Cardiac muscle cell (in vitro differentiated cells and primary cell): ENCODE measurements around the gene CSF1R. TPM values are rescaled to one million over a fixed set of nuclear protein-coding genes. Genes with fewer than 3 reads are reported as not detected.
A peak's percentile ranks its signal among the peaks of the same experiment; 100 is the strongest.
"Not testable (repeated sequence)": the region's sequence is repeated elsewhere in the genome, so short reads cannot be mapped to it uniquely, and the experiment has no call there.

ENCODE experiments used
- DNase-seq, 2 donors: peaks; one replicate each; pipeline versions ENCODE4 v3.0.0 to v3.0.0-alpha.2; 2010 to 2017; ENCODE audit warnings: low read depth in 1 of 2, low spot score in 1 of 2
- H3K27ac ChIP-seq: fragments of 200-600 bp; sonication (generic); 2 replicates; pipeline ENCODE4 v1.5.1; 2016
- H3K27me3 ChIP-seq: fragments of 200-600 bp; sonication (generic); 2 replicates; pipeline ENCODE4 v1.6.0; 2016; ENCODE audit warnings: control low read depth
- H3K36me3 ChIP-seq: fragments of 200-600 bp; sonication (generic); 2 replicates; pipeline ENCODE4 v1.5.1; 2016; ENCODE audit warnings: control low read depth
- H3K4me1 ChIP-seq: fragments of 200-600 bp; sonication (generic); 2 replicates; pipeline ENCODE4 v1.8.1; 2017; ENCODE audit warnings: low read depth, mild to moderate bottlenecking, mixed run types
- H3K4me3 ChIP-seq: fragments of 200-600 bp; sonication (generic); 2 replicates; pipeline ENCODE4 v1.5.1; 2016; ENCODE audit warnings: mild to moderate bottlenecking
- H3K9me3 ChIP-seq: fragments of 200-600 bp; sonication (generic); 2 replicates; pipeline ENCODE4 v1.5.1; 2017; ENCODE audit warnings: low read depth, mild to moderate bottlenecking, control low read depth
- CTCF ChIP-seq: IDR thresholded peaks from 2 replicates; pipeline ENCODE4 v1.5.1; 2012; ENCODE audit warnings: low read depth, mild to moderate bottlenecking, low read length
- polyA plus RNA-seq: library from polyadenylated mRNA; unstranded; fragments of >200 nt; fragmentation: Nextera tagmentation; extraction: Ambion mirVana; gene quantifications from 2 replicates; pipeline ENCODE4 v1.2.1, GENCODE V29; 2016
- total RNA-seq: library from RNA; depleted of rRNA; stranded (reverse); fragments of >200 nt; gene quantifications from 2 replicates; pipeline ENCODE4 v1.2.3, GENCODE V29; 2016

Gene CSF1R
- total and polyA plus RNA-seq, 2 experiments from 2014 or later = 0.48 TPM; not detected in 1

GRCh38 chr5:150038547-150038946, 47.8 kb downstream of the CSF1R start:
- no peak overlapping the region for H3K27ac ChIP-seq
- no peak for DNase-seq
- no peaks in the 10 kb centered on the region for H3K9me3 ChIP-seq
- H3K4me3 ChIP-seq = no peak overlapping the region
- no peaks in the 10 kb centered on the region for H3K27me3 ChIP-seq
- TF ChIP-seq CTCF = no peak
- peaks cover 22% of the 10 kb centered on the region for H3K4me1 ChIP-seq
- peaks cover 44% of the 10 kb centered on the region for H3K36me3 ChIP-seq

- DNase-seq = peak in 1 of 2 donors; percentile 93
- H3K9me3 ChIP-seq = no peaks in the 10 kb centered on the region
- H3K4me3 ChIP-seq = no peak overlapping the region
- no peaks in the 10 kb centered on the region for H3K27me3 ChIP-seq
- H3K36me3 ChIP-seq = peaks cover 50% of the 10 kb centered on the region
- no peak for TF ChIP-seq CTCF
- H3K27ac ChIP-seq = no peak overlapping the region
- peaks cover 16% of the 10 kb centered on the region for H3K4me1 ChIP-seq
These were observed 49.8 kb downstream of the CSF1R start for GRCh38 chr5:150036513-150036912.

GRCh38 chr5:150035139-150035895, 51.0 kb downstream of the CSF1R start:
- TF ChIP-seq CTCF = no peak
- peaks cover 16% of the 10 kb centered on the region for H3K4me1 ChIP-seq
- H3K27me3 ChIP-seq = no peaks in the 10 kb centered on the region
- no peaks in the 10 kb centered on the region for H3K9me3 ChIP-seq
- H3K4me3 ChIP-seq = no peak overlapping the region
- peaks cover 43% of the 10 kb centered on the region for H3K36me3 ChIP-seq
- DNase-seq = no peak
- no peak overlapping the region for H3K27ac ChIP-seq

GRCh38 chr5:150034662-150035061, 51.7 kb downstream of the CSF1R start:
- TF ChIP-seq CTCF = no peak
- Histone ChIP-seq H3K27me3 (no peaks in the 10 kb centered on the region), H3K36me3 (peaks cover 47% of the 10 kb centered on the region), H3K4me1 (peaks cover 18% of the 10 kb centered on the region), H3K27ac (no peak overlapping the region), H3K4me3 (no peak overlapping the region), H3K9me3 (no peaks in the 10 kb centered on the region)
- DNase-seq = peak in 1 of 2 donors; percentile 81

GRCh38 chr5:150033334-150033733, 53.0 kb downstream of the CSF1R start:
- TF ChIP-seq CTCF = no peak
- peaks cover 42% of the 10 kb centered on the region for H3K36me3 ChIP-seq
- H3K9me3 ChIP-seq = no peaks in the 10 kb centered on the region
- peak overlapping the region; percentile 49 for H3K27ac ChIP-seq
- peaks cover 25% of the 10 kb centered on the region for H3K4me1 ChIP-seq
- H3K27me3 ChIP-seq = no peaks in the 10 kb centered on the region
- no peak overlapping the region for H3K4me3 ChIP-seq
- no peak for DNase-seq

- not testable (repeated sequence) for H3K27ac ChIP-seq, H3K9me3 ChIP-seq, H3K27me3 ChIP-seq, DNase-seq, H3K4me3 ChIP-seq
- Histone ChIP-seq H3K4me1 (peaks cover 45% of the 10 kb centered on the region), H3K36me3 (peaks cover 40% of the 10 kb centered on the region)
These were observed 58.3 kb downstream of the CSF1R start for GRCh38 chr5:150028047-150028446.
